Lower leg skin (tissue), 3 donors: ENCODE data around the gene ZNF689.

ENCODE experiments used
- POLR2A ChIP-seq, 2 donors: fragments of 450-650 bp; IDR thresholded peaks; one replicate each; pipeline ENCODE4 v1.6.1; 2016 to 2017; ENCODE audit warnings: antibody characterized with exemption in 2 of 2, mild to moderate bottlenecking in 1 of 2, moderate library complexity in 1 of 2
- TF ChIP-seq, protein P1 (sequence below), 3 donors: fragments of 450-650 bp; IDR thresholded peaks; one replicate each; pipeline ENCODE4 v1.5.1; 2016; ENCODE audit warnings: antibody characterized with exemption in 3 of 3, mild to moderate bottlenecking in 3 of 3, moderate library complexity in 2 of 3

DNA sequence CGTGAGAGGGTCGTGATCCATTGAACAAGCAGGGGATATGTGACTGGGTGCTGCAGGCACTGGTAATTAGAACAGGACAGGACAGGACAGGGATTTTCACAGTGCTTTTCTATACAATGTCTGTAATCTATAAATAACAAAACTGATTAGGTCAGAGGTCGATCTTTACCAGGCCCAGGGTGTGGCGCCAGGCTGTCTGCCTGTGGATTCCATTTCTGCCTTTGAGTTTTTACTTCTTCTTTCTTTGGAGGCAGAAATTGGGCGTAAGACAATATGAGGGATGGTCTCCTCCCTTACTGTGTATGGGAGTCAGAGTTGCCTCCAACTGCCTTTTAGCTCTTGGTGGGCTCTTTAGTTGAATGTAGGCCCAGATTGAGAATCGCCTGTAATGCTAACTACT is 50.5 kb downstream of the ZNF689 start:
- TF ChIP-seq, protein P1, sequence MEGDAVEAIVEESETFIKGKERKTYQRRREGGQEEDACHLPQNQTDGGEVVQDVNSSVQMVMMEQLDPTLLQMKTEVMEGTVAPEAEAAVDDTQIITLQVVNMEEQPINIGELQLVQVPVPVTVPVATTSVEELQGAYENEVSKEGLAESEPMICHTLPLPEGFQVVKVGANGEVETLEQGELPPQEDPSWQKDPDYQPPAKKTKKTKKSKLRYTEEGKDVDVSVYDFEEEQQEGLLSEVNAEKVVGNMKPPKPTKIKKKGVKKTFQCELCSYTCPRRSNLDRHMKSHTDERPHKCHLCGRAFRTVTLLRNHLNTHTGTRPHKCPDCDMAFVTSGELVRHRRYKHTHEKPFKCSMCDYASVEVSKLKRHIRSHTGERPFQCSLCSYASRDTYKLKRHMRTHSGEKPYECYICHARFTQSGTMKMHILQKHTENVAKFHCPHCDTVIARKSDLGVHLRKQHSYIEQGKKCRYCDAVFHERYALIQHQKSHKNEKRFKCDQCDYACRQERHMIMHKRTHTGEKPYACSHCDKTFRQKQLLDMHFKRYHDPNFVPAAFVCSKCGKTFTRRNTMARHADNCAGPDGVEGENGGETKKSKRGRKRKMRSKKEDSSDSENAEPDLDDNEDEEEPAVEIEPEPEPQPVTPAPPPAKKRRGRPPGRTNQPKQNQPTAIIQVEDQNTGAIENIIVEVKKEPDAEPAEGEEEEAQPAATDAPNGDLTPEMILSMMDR (IDR thresholded peaks at IDR 0.05) = no peak
- TF ChIP-seq POLR2A (IDR thresholded peaks at IDR 0.05) = no peak
